Pancreas (tissue), 10 donors: ENCODE results near the gene RGS14. TPM values are rescaled to one million over a fixed set of nuclear protein-coding genes. Genes with fewer than 3 reads are reported as not detected.
A peak's percentile ranks its signal among the peaks of the same experiment; 100 is the strongest.

Source experiments
- ATAC-seq, 4 donors: fragments of 200-7000 bp; cut with Tn5 transposase; one replicate each; pipeline versions ENCODE4 v1.8.0 to v1.9.1; 2020; ENCODE audit warnings: mild to moderate bottlenecking in 4 of 4, moderate library complexity in 4 of 4
- DNase-seq, 6 donors: peaks; one replicate each; pipeline ENCODE4 v3.0.0-alpha.2; 2020
- FAIRE-seq: peaks from 2 replicates; lab custom pipeline; 2012; peaks lifted over from hg19 to GRCh38; lab: Jason Lieb, UNC
- H3K27ac ChIP-seq, 4 donors: fragments of 200-600 bp; sonication (generic); 1 replicate in 3 of 4; 2 replicates in 1 of 4; pipeline versions ENCODE4 v1.5.0 to v1.8.0; 2020
- H3K27me3 ChIP-seq, 4 donors: fragments of 200-600 bp; one replicate each; pipeline ENCODE4 v1.8.0; 2021
- H3K36me3 ChIP-seq, 3 donors: fragments of 200-600 bp; sonication (generic) in 1 of 3; one replicate each; pipeline versions ENCODE4 v1.5.0 to v1.8.0; 2020 to 2021
- H3K4me1 ChIP-seq, 3 donors: fragments of 200-600 bp; one replicate each; pipeline ENCODE4 v1.8.0; 2021
- H3K4me3 ChIP-seq, 4 donors: fragments of 200-600 bp; sonication (generic) in 2 of 4; one replicate each; pipeline versions ENCODE4 v1.5.0 to v1.8.0; 2020 to 2021
- H3K9me3 ChIP-seq, 4 donors: fragments of 200-600 bp; one replicate each; pipeline ENCODE4 v1.8.0; 2021
- WGBS, 2 donors: extraction: QIAGEN DNeasy Blood & Tissue Kit; methylation state at CpG; one replicate each; pipeline ENCODE4 v1.1.7; 2013; 5-methylcytosine and 5-hydroxymethylcytosine counted together
- intact Hi-C, 3 donors: fragments of 100-400 bp; cut with DNase I; formaldehyde crosslinking; loops; one replicate each; pipeline versions ENCODE4 v1.11.1 to v1.14.2; 2022
- polyA plus RNA-seq, 2 donors: library from polyadenylated mRNA; stranded (reverse); fragments of 200-250 nt; gene quantifications; one replicate each; pipeline ENCODE4 v1.2.3, GENCODE V29; 2013
- total RNA-seq, 6 donors: library from RNA; stranded (reverse); fragmentation: NEBNext Ultra II Directional in 4 of 6; extraction: Animal tissue kit (Norgen Biotek cat#: 25700) in 4 of 6; gene quantifications; one replicate each; pipeline versions ENCODE4 v1.2.1 to v1.2.4, GENCODE V29; 2021 to 2023
- TF ChIP-seq, protein P1 (sequence below), 4 donors: fragments of 200-600 bp; sonication (generic) in 3 of 4; IDR thresholded peaks; one replicate each; pipeline versions ENCODE4 v1.5.0 to v1.8.0; 2021; ENCODE audit warnings: antibody characterized with exemption in 4 of 4
- donor health status: healthy with polysubstance abuse.
- donor health status: DM: no; HTN: no; CAD: no; lungs with moderate emphysema.
- donor health status: DM: no; HTN: no; CAD: no.
- donor health status: control.
- donor health status: control.
- donor health status: Bipolar disorder and iron deficiency.
- donor health status: DM: yes; HTN: yes; CAD: no.
- donor health status: DM: no; HTN: no; CAD: no.
- donor health status: DM: no; HTN: no; CAD: no.
- donor health status: DM: yes; HTN: yes; CAD: no.

RGS14 gene
- total and polyA plus RNA-seq, 8 donors, result 7.0 to 30.9 (median 12.2) TPM

DNA sequence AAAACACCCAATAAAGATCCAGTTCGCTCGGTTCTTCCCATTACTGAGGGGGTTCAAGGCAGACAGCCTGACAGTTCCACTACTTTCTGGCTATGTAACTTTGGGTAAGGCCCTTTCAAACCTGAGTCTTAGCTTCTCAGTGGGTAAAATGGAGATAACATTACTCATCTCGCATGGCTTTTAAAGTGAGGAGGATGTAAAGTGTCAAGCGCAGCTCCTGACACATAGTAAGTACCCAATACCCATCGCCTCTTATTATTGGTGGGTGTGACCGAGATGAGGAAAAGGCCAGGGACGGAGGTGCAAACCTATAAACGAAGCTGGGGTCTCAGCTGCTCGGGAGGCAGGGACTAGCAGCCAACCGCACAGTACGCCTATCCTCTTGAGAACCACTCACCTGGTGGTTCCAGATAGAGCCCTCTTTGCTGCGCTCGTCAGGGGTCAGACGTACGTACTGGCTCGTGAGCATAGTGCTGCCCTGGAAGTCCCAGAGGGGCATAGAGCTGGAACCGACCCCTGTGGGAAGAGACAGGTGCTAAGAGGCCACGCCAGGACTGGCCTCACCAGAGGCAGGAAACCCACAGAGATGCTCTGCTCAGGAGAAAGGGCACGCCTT lies 6.8 kb upstream of the RGS14 start:
- H3K27ac ChIP-seq, result peak overlapping the region; percentile 84 to 94 (median 89)
- peaks cover 8 to 39% (median 12%) of the 10 kb centered on the region in 3 donors for H3K4me1 ChIP-seq

DNA sequence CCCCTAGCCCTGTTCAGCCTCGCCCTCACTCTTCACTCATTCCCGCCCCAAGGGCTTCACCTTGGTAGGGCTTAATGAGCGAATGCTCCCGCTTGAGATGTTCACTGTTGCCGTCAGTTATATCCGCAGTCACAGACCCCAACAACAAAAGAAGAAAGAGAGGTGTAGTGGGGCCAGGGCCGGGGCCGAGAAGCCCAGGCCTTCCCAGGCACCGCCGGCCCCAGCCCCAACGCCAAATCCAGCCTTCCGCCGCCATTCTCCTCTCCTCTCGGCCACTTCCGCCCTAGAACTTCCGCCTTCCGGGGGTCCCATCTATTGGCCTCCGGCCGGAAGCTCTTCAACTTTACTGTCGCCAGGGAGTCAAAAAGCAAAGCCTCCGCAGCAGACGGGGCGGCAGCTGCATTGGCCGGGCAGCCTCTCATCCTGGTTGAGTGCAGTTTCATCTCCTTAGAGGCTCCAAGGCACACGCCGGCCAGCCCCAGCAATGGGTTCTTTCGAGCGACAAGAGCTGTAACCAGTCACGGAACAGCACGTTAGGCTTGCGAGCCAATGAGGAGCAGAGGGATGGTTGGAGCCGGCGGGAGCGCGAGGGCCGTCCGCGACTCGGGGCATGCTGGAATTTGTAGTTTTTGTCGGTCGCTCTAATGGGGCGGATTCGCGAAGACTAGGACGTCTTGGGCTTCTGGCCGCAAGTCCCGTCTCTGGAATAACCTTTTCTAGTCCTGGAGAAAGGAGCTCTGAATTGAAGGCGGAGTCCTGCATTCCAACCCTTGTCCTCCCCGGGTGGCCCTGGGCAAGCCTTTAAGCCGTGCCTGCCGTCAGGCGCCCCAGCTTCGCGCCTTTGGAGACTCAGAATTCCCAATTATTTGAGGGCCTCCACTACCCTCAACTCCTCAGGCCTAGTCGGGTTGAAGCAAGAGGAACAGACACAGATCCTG lies 6.1 kb upstream of the RGS14 start, which contains the start of gene LMAN2:
LMAN2 (minus strand) TSS at position 277 of the 938 bp plus-strand sequence; CDS start at position 256, 21 bp downstream.
- peaks cover 8 to 36% (median 12%) of the 10 kb centered on the region in 3 donors for H3K4me1 ChIP-seq
- peak; percentile 89 to 95 (median 94) for DNase-seq
- FAIRE-seq, result no peak
- intact Hi-C loops, result no loop called here
- TF ChIP-seq, protein P1, sequence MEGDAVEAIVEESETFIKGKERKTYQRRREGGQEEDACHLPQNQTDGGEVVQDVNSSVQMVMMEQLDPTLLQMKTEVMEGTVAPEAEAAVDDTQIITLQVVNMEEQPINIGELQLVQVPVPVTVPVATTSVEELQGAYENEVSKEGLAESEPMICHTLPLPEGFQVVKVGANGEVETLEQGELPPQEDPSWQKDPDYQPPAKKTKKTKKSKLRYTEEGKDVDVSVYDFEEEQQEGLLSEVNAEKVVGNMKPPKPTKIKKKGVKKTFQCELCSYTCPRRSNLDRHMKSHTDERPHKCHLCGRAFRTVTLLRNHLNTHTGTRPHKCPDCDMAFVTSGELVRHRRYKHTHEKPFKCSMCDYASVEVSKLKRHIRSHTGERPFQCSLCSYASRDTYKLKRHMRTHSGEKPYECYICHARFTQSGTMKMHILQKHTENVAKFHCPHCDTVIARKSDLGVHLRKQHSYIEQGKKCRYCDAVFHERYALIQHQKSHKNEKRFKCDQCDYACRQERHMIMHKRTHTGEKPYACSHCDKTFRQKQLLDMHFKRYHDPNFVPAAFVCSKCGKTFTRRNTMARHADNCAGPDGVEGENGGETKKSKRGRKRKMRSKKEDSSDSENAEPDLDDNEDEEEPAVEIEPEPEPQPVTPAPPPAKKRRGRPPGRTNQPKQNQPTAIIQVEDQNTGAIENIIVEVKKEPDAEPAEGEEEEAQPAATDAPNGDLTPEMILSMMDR (IDR thresholded peaks at IDR 0.05), result no peak
- peak; percentile 97 to 99 (median 98) for ATAC-seq
- H3K27ac ChIP-seq, result peak within 1 kb of the TSS; percentile 84 to 94 (median 89)
- no peaks in the 10 kb centered on the region for H3K27me3 ChIP-seq
- no peaks in the 10 kb centered on the region for H3K36me3 ChIP-seq
- H3K4me3 ChIP-seq, result peak within 1 kb of the TSS; percentile 67 to 83 (median 78)
- no peaks in the 10 kb centered on the region for H3K9me3 ChIP-seq
- WGBS, 2 donors, result 7% methylated on average over 53 to 55 of the region's 55 CpGs

More for the DNA sequence above, 6.8 kb upstream of the RGS14 start:
- H3K4me3 ChIP-seq, result peak overlapping the region; percentile 67 to 83 (median 78)
- 4% methylated on average over 19 of the region's 19 CpGs for WGBS, 2 donors
- ATAC-seq, result peak; percentile 2 to 10 (median 3)
- intact Hi-C loops, result no loop called here
- FAIRE-seq, result no peak
- H3K9me3 ChIP-seq, result no peaks in the 10 kb centered on the region
- TF ChIP-seq, protein P1 (IDR thresholded peaks at IDR 0.05), result no peak
- no peaks in the 10 kb centered on the region for H3K27me3 ChIP-seq
- peak in 3 of 6 donors; percentile 43 to 52 (median 49) for DNase-seq
- H3K36me3 ChIP-seq, result no peaks in the 10 kb centered on the region

DNA sequence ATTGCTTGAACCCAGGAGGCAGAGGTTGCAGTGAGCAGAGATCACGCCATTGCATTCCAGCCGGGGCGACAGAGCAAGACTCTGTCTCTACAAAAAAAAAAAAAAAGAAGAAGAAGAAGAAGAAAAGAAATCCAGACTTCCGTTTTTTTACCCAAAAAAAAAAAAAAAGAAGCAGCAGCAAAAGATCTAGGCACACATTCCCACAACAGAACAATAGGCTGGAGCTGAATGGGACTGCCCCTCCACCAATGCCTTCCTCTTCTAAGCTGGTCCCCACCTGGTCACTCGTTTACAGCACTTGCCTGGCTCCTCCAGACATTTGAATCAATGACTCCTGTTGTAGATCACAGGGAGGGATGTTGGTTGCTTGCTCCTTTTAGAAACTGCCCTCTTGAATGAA lies 4.6 kb upstream of the RGS14 start:
- DNase-seq (peak in 1 of 6 donors; percentile 2), FAIRE-seq (no peak), ATAC-seq (no peak)
- no peaks in the 10 kb centered on the region for H3K9me3 ChIP-seq
- peaks cover 4 to 23% (median 6%) of the 10 kb centered on the region in 3 donors for H3K4me1 ChIP-seq
- TF ChIP-seq, protein P1 (IDR thresholded peaks at IDR 0.05), result no peak
- H3K36me3 ChIP-seq, result no peaks in the 10 kb centered on the region
- H3K27ac ChIP-seq, result no peak overlapping the region
- H3K4me3 ChIP-seq, result no peak overlapping the region
- WGBS, 2 donors, result 77 to 81% methylated on average over 5 of the region's 5 CpGs
- H3K27me3 ChIP-seq, result no peaks in the 10 kb centered on the region
- intact Hi-C loops, result no loop called here

DNA sequence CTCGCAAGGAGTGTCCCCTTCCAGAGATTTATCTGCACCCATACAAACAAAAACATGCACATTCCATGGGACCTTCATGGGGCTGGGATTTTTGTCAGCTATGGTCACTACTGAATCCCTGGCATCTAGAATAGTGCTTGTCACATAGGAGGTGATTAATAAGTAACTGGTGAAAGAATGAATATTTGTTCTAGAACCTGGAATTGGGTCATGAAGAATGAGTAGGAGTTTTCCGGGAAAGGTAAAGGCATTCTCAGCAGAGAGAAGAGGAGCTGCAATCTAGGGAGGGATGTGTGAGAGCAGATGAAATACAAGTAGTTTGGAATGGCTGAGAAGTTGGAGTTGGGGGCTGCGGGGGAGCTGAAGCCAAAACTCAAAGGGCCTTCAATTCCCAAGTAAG lies 3.5 kb upstream of the RGS14 start:
- intact Hi-C loops, result no loop called here
- TF ChIP-seq, protein P1 (IDR thresholded peaks at IDR 0.05), result no peak
- FAIRE-seq (no peak), DNase-seq (peak in 1 of 6 donors; percentile 1), ATAC-seq (no peak)
- H3K4me1 ChIP-seq, result peaks cover 0 to 13% (median 0%) of the 10 kb centered on the region in 3 donors
- H3K36me3 ChIP-seq, result no peaks in the 10 kb centered on the region
- no peaks in the 10 kb centered on the region for H3K9me3 ChIP-seq
- no peak overlapping the region for H3K4me3 ChIP-seq
- H3K27me3 ChIP-seq, result no peaks in the 10 kb centered on the region
- H3K27ac ChIP-seq, result no peak overlapping the region
- WGBS, 2 donors, result 85 to 88% methylated on average over 3 of the region's 3 CpGs
